Measurements from ENCODE around the gene USP31. TPM values are rescaled to one million over a fixed set of nuclear protein-coding genes. Genes with fewer than 3 reads are reported as not detected.

USP31 gene
- total and polyA plus RNA-seq, 2 of the 8 experiments (the other 6 are each of a cell fraction or from before 2014, with no cell fraction given): 6.7 to 19.0 TPM

GRCh38 chr16:23101012-23101550 is 48.2 kb downstream of the USP31 start:
- H3K79me2 ChIP-seq (ENCODE audit: control insufficient read depth in 1 of 2, insufficient read depth in 2 of 2, low read length in 2 of 2): no peaks in the 10 kb centered on the region
- TF ChIP-seq KDM5A (IDR thresholded peaks at IDR 0.05; ENCODE audit: low read length) (no peak), SAP30 (IDR thresholded peaks at IDR 0.05; ENCODE audit: insufficient read depth, insufficient replicate concordance, low read length) (no peak), ATF3 (IDR thresholded peaks at IDR 0.05; ENCODE audit: insufficient read depth, low read depth, low read length) (no peak), SIRT6 (IDR thresholded peaks at IDR 0.05; ENCODE audit: low read length) (no peak), TEAD4 (IDR thresholded peaks at IDR 0.05; ENCODE audit: low read depth, low read length) (no peak), HDAC6 (IDR thresholded peaks at IDR 0.05; ENCODE audit: low read depth, low read length) (no peak), RXRA (IDR thresholded peaks at IDR 0.05; ENCODE audit: insufficient read depth, low read depth, low read length) (no peak), JUND (IDR thresholded peaks at IDR 0.05; ENCODE audit: low read length) (no peak), SP4 (IDR thresholded peaks at IDR 0.05; ENCODE audit: low read length) (no peak), MAFK (IDR thresholded peaks at IDR 0.05; ENCODE audit: low read depth, low read length) (no peak), USF2 (IDR thresholded peaks at IDR 0.05; ENCODE audit: low read length) (no peak), KDM1A (IDR thresholded peaks at IDR 0.05; ENCODE audit: borderline replicate concordance, low read length) (no peak), ZNF274 (IDR thresholded peaks at IDR 0.05; ENCODE audit: borderline replicate concordance, extremely low read depth, low read length) (no peak)

More at GRCh38 chr16:23101012-23101550, 48.2 kb downstream of the USP31 start:
- ChIA-PET POLR2A (ENCODE audit: partially characterized antibody) (no interaction called here), CTCF (ENCODE audit: partially characterized antibody) (interaction anchor here (0.6 to 1.2 kb wide), 2 partner anchors 33 to 449 kb away, joined by 3 read pairs; no protein-coding TSS in a partner anchor)
- no peaks in the 10 kb centered on the region for H3K79me1 ChIP-seq (ENCODE audit: low read depth, low read length)
- H3K9ac ChIP-seq (replicated peaks in 1 of 4; ENCODE audit: extremely low read depth in 1 of 4, low read depth in 3 of 4, low read length in 3 of 4): no peak overlapping the region
- H2BK12ac ChIP-seq (ENCODE audit: low read depth, low read length): no peak overlapping the region
- H3K56ac ChIP-seq (replicated peaks; ENCODE audit: insufficient read length, low read depth, low read length): no peak overlapping the region
- no peak overlapping the region for H3K27ac ChIP-seq (ENCODE audit: low read depth, low read length)
- H4K91ac ChIP-seq (replicated peaks; ENCODE audit: insufficient read length, low read length): no peak overlapping the region
- no peak overlapping the region for H3K14ac ChIP-seq (ENCODE audit: insufficient read length)
- DNase-seq (ENCODE audit: low read depth in 1 of 2, low spot score in 2 of 2): no peak
- H2BK5ac ChIP-seq (ENCODE audit: low read depth, low read length): no peak overlapping the region
- H4K8ac ChIP-seq (ENCODE audit: extremely low read depth, insufficient read depth, low read length): no peak overlapping the region
- H3K27me3 ChIP-seq (replicated peaks in 1 of 4; ENCODE audit: control insufficient read depth in 3 of 4, extremely low read depth in 1 of 4, insufficient read depth in 3 of 4, low read length in 3 of 4): no peaks in the 10 kb centered on the region
- H2AFZ ChIP-seq (ENCODE audit: low read length): no peak overlapping the region
- H2BK20ac ChIP-seq (ENCODE audit: low read length): no peak overlapping the region
- no peak overlapping the region for H2BK15ac ChIP-seq (ENCODE audit: low read length)
- H2AK5ac ChIP-seq (ENCODE audit: low read depth, low read length): no peak overlapping the region
- peaks cover 3 to 12% (median 7%) of the 10 kb centered on the region in 4 experiments; a peak in 3 of 8 replicates for H3K36me3 ChIP-seq (ENCODE audit: control insufficient read depth in 2 of 4, insufficient read depth in 4 of 4, low read length in 3 of 4)
- no peak overlapping the region for H4K5ac ChIP-seq (ENCODE audit: insufficient read length, low read depth, low read length)
- H2BK120ac ChIP-seq (replicated peaks; ENCODE audit: low read depth, low read length): no peak overlapping the region
- no peak overlapping the region for H3K18ac ChIP-seq (ENCODE audit: extremely low read depth, low read length)
- WGBS, 2 experiments (ENCODE audit: extremely low coverage in 1 of 2, insufficient coverage in 1 of 2, insufficient read length in 1 of 2, insufficient replicate concordance in 2 of 2, low coverage in 1 of 2, low lambda C conversion rate in 2 of 2, missing lambda C conversion rate in 1 of 2): 95% methylated on average over 5 of the region's 5 CpGs; no CpG with 5 or more reads in 1 of the 2 experiments
- no peaks in the 10 kb centered on the region for H3K4me1 ChIP-seq (replicated peaks in 1 of 4; ENCODE audit: control insufficient read depth in 3 of 4, insufficient read depth in 4 of 4, low read length in 3 of 4)
- no peak overlapping the region for H3K4ac ChIP-seq (replicated peaks; ENCODE audit: insufficient read length, low read depth, low read length)
- no peak overlapping the region for H3K4me2 ChIP-seq (ENCODE audit: insufficient read depth in 1 of 2, low read depth in 2 of 2, low read length in 2 of 2)
- no peak overlapping the region for H3K4me3 ChIP-seq (ENCODE audit: extremely low read depth in 1 of 4, insufficient read depth in 2 of 4, low read depth in 3 of 4, low read length in 4 of 4)
- FAIRE-seq: no peak
- H3K23ac ChIP-seq (ENCODE audit: insufficient read length): no peak overlapping the region
- H3K9me3 ChIP-seq (ENCODE audit: insufficient read depth in 2 of 2, low read depth in 1 of 2, low read length in 1 of 2): no peaks in the 10 kb centered on the region
- H3K23me2 ChIP-seq (ENCODE audit: low read depth, low read length): no peaks in the 10 kb centered on the region
- no peaks in the 10 kb centered on the region for H4K20me1 ChIP-seq (replicated peaks in 1 of 2; ENCODE audit: control insufficient read depth in 1 of 2, insufficient read depth in 2 of 2, low read length in 2 of 2)
